Measurements from ENCODE around the gene GSG1L. TPM values are rescaled to one million over a fixed set of nuclear protein-coding genes. Genes with fewer than 3 reads are reported as not detected.

Gene GSG1L
- total and polyA plus RNA-seq, 9 of the 15 experiments (the other 6 are each of a cell fraction or from before 2014, with no cell fraction given) = not detected

GRCh38 chr16:27819356-27819755, 244.2 kb downstream of the GSG1L start (continued):
- TF ChIP-seq TGIF2 (CRISPR knock-in tag; IDR thresholded peaks at IDR 0.05) (no peak), ETV1 (tag; conservative IDR thresholded peaks at IDR 0.05; ENCODE audit: low read depth) (no peak), ZNF589 (CRISPR knock-in tag; IDR thresholded peaks at IDR 0.05; ENCODE audit: low read depth) (no peak), SREBF2 (CRISPR knock-in tag; IDR thresholded peaks at IDR 0.05) (no peak), SLC30A9 (CRISPR knock-in tag; IDR thresholded peaks at IDR 0.05) (no peak), ZNF449 (CRISPR knock-in tag; IDR thresholded peaks at IDR 0.05) (no peak), ZNF512 (tag; IDR thresholded peaks at IDR 0.05) (no peak), CEBPG (CRISPR knock-in tag; IDR thresholded peaks at IDR 0.05) (no peak), CEBPG (tag; conservative IDR thresholded peaks at IDR 0.05 in 1 of 2, IDR thresholded peaks at IDR 0.05 in 1 of 2) (no peak), LEF1 (IDR thresholded peaks at IDR 0.05) (no peak), KLF1 (tag; IDR thresholded peaks at IDR 0.05) (no peak)

All from K562 (cell line).